GM12878 (cell line): Measurements from ENCODE around the gene PLXND1. TPM values are rescaled to one million over a fixed set of nuclear protein-coding genes. Genes with fewer than 3 reads are reported as not detected.

Source experiments
- ATAC-seq: fragments of 200-7000 bp; cut with Tn5 transposase; 3 replicates; pipeline ENCODE4 v1.9.1; 2020; ENCODE audit warnings: mild to moderate bottlenecking, moderate library complexity
- BruUV-seq: library from RNA; stranded (reverse); fragments of 400-500 nt; replicated peaks from 2 replicates; lab custom pipeline; 2021; lab: Mats Ljungman, UMichigan
- CTCF ChIA-PET: fragments of 300-600 bp; sonication (Branson Sonifier 250); formaldehyde crosslinking; extraction: SDS; loops from one replicate; lab custom pipeline; 2021; ENCODE audit warnings: inconsistent platforms; lab: Yijun Ruan, JAX
- POLR2A ChIA-PET: fragments of 350-600 bp; formaldehyde crosslinking; extraction: SDS; loops from one replicate; lab custom pipeline; 2021; ENCODE audit warnings: inconsistent platforms; lab: Charles Lee
- RAD21 ChIA-PET: fragments of 300-600 bp; sonication (Branson Sonifier 250); formaldehyde crosslinking; loops from one replicate; lab custom pipeline; 2023; ENCODE audit warnings: antibody characterized with exemption; ENCODE audit not compliant: unreplicated experiment; lab: Charles Lee
- SMC1A ChIA-PET: fragments of 300-600 bp; sonication (Branson Sonifier 250); formaldehyde crosslinking; loops from one replicate; lab custom pipeline; 2023; ENCODE audit not compliant: unreplicated experiment, uncharacterized antibody; lab: Charles Lee
- DNase-seq: peaks from one replicate; pipeline ENCODE4 v3.0.0-alpha.2; 2011; ENCODE audit warnings: low read depth, low spot score
- FAIRE-seq: peaks from 3 replicates; lab custom pipeline; 2011; peaks lifted over from hg19 to GRCh38; lab: Jason Lieb, UNC
- H2AFZ ChIP-seq: 2 replicates; pipeline ENCODE4 v1.6.0; 2011; ENCODE audit warnings: low read depth, low read length, control low read depth; ENCODE audit not compliant: control insufficient read depth
- H3K27ac ChIP-seq: 2 replicates; pipeline ENCODE4 v1.5.1; 2011; ENCODE audit warnings: control low read depth; ENCODE audit not compliant: control insufficient read depth, insufficient read depth
- H3K27me3 ChIP-seq, 2 experiments: replicated peaks in 1 of 2; 2 replicates each; pipeline versions ENCODE4 v1.6.0 to v1.6.1; 2011; ENCODE audit warnings: low read length in 1 of 2; ENCODE audit not compliant: control insufficient read depth in 2 of 2, insufficient read depth in 2 of 2
- H3K36me3 ChIP-seq, 2 experiments: 2 replicates each; pipeline ENCODE4 v1.5.1; 2011; ENCODE audit warnings: low read length in 1 of 2; ENCODE audit not compliant: control insufficient read depth in 2 of 2, insufficient read depth in 2 of 2
- H3K4me1 ChIP-seq: 2 replicates; pipeline ENCODE4 v1.6.1; 2011; ENCODE audit warnings: mild to moderate bottlenecking, low read length, moderate library complexity, mixed read lengths; ENCODE audit not compliant: control insufficient read depth, insufficient read depth
- H3K4me2 ChIP-seq: 2 replicates; pipeline ENCODE4 v1.6.0; 2011; ENCODE audit warnings: control low read depth; ENCODE audit not compliant: control insufficient read depth, insufficient read depth
- H3K4me3 ChIP-seq: fragments of 200-600 bp; sonication (generic); 2 replicates; pipeline ENCODE4 v1.5.1; 2016
- H3K79me2 ChIP-seq: 2 replicates; pipeline ENCODE4 v1.6.0; 2011; ENCODE audit warnings: low read length; ENCODE audit not compliant: control insufficient read depth, insufficient read depth
- H3K9ac ChIP-seq: 2 replicates; pipeline ENCODE4 v1.8.0; 2011; ENCODE audit warnings: low read length, control low read depth, mixed read lengths; ENCODE audit not compliant: control insufficient read depth, insufficient read depth
- H3K9me3 ChIP-seq: replicated peaks from 3 replicates; pipeline ENCODE4 v1.5.1; 2011; ENCODE audit warnings: mild to moderate bottlenecking, low read length; ENCODE audit not compliant: control insufficient read depth, insufficient read depth
- H4K20me1 ChIP-seq: 2 replicates; pipeline ENCODE4 v1.6.0; 2011; ENCODE audit not compliant: control insufficient read depth, insufficient read depth
- CREM ChIP-seq: IDR thresholded peaks from 2 replicates; pipeline ENCODE4 v1.6.1; 2014; ENCODE audit warnings: antibody characterized with exemption, low read depth
- ELK1 ChIP-seq: IDR thresholded peaks from 2 replicates; pipeline ENCODE4 v1.6.1; 2012; ENCODE audit warnings: low read depth, low read length, improper control_type of control experiment
- FOS ChIP-seq: IDR thresholded peaks from 3 replicates; pipeline ENCODE4 v1.6.1; 2011; ENCODE audit warnings: borderline replicate concordance; ENCODE audit not compliant: insufficient read length; ENCODE audit errors: extremely low read depth
- FOXK2 ChIP-seq: fragments of 450-650 bp; IDR thresholded peaks from 2 replicates; pipeline ENCODE4 v1.6.1; 2017; ENCODE audit warnings: mild to moderate bottlenecking, moderate library complexity
- HDGF ChIP-seq: fragments of 450-650 bp; IDR thresholded peaks from 2 replicates; pipeline ENCODE4 v1.6.1; 2016; ENCODE audit warnings: antibody characterized with exemption
- IKZF2 ChIP-seq, 2 experiments: fragments of 450-650 bp; IDR thresholded peaks; 2 replicates each; pipeline ENCODE4 v1.6.1; 2017; ENCODE audit warnings: mild to moderate bottlenecking in 2 of 2, moderate library complexity in 2 of 2
- MEF2A ChIP-seq: IDR thresholded peaks from 2 replicates; pipeline ENCODE4 v1.6.1; 2011; ENCODE audit warnings: low read depth, mild to moderate bottlenecking, low read length, moderate library complexity; ENCODE audit not compliant: insufficient read depth
- NFYB ChIP-seq: IDR thresholded peaks from 2 replicates; pipeline ENCODE4 v1.6.1; 2011; ENCODE audit warnings: low read depth, mild to moderate bottlenecking, low read length, improper control_type of control experiment, moderate library complexity; ENCODE audit not compliant: insufficient read depth
- POLR2AphosphoS2 ChIP-seq: IDR thresholded peaks from 2 replicates; pipeline ENCODE4 v1.6.1; 2011; ENCODE audit warnings: low read depth, mild to moderate bottlenecking, low read length, improper control_type of control experiment, moderate library complexity
- RAD51 ChIP-seq: fragments of 450-650 bp; IDR thresholded peaks from 2 replicates; pipeline ENCODE4 v1.6.1; 2016; ENCODE audit warnings: moderate library complexity, mild to moderate bottlenecking, inconsistent platforms
- RUNX3 ChIP-seq: IDR thresholded peaks from 2 replicates; pipeline ENCODE4 v1.6.1; 2012; ENCODE audit warnings: low read length, inconsistent platforms
- SKIL ChIP-seq: fragments of 450-650 bp; IDR thresholded peaks from 2 replicates; pipeline ENCODE4 v1.6.1; 2017; ENCODE audit warnings: mild to moderate bottlenecking, low read depth, inconsistent platforms; ENCODE audit not compliant: poor library complexity, severe bottlenecking
- SP1 ChIP-seq: IDR thresholded peaks from one replicate; pipeline ENCODE4 v1.6.1; 2011; ENCODE audit warnings: low read depth, low read length
- SREBF1 ChIP-seq: IDR thresholded peaks from 2 replicates; pipeline ENCODE4 v1.6.1; 2012; ENCODE audit warnings: mild to moderate bottlenecking, low read length
- ZBTB11 ChIP-seq: fragments of 450-650 bp; formaldehyde crosslinking; IDR thresholded peaks from 2 replicates; pipeline ENCODE4 v1.5.0; 2022; ENCODE audit warnings: mild to moderate bottlenecking, missing genetic modification characterization
- ZNF622 ChIP-seq: fragments of 450-650 bp; IDR thresholded peaks from 2 replicates; pipeline ENCODE4 v1.6.1; 2017; ENCODE audit warnings: mild to moderate bottlenecking, inconsistent platforms
- WGBS: methylation state at CpG from one replicate; pipeline ENCODE4 v1.1.6; 2016; ENCODE audit warnings: low lambda C conversion rate; ENCODE audit not compliant: insufficient replicate concordance, insufficient coverage; ENCODE audit errors: missing lambda C conversion rate; 5-methylcytosine and 5-hydroxymethylcytosine counted together
- in situ Hi-C: fragments of 300-500 bp; cut with MboI; formaldehyde crosslinking; loops from 9 replicates; pipeline ENCODE4 v1.14.3; 2018; ENCODE audit warnings: mixed read lengths
- intact Hi-C: fragments of 100-400 bp; cut with micrococcal nuclease; formaldehyde crosslinking; loops from one replicate; pipeline ENCODE4 v1.14.2; 2022; ENCODE audit not compliant: unreplicated experiment
- polyA plus RNA-seq, 11 experiments: library from polyadenylated mRNA; depleted of rRNA in 4 of 11; unstranded in 6 of 11; stranded (reverse) in 5 of 11; fragments of >200 nt; fragmentation: Nextera tagmentation in 4 of 11; fragmentation: Illumina TruSeq in 1 of 11; extraction: Ambion mirVana in 4 of 11; extraction: Trizol in 1 of 11; gene quantifications; 1 replicate in 1 of 11; 2 replicates in 10 of 11; pipeline versions ENCODE4 v1.2.1 to v1.2.3, GENCODE V29; 2011 to 2016; ENCODE audit warnings: inconsistent platforms in 2 of 11, missing spikeins in 2 of 11, low read depth in 1 of 11
- total RNA-seq, 4 experiments: library from RNA; depleted of rRNA in 3 of 4; stranded (reverse); fragments of >200 nt in 3 of 4; fragmentation: Illumina TruSeq in 1 of 4; extraction: Trizol in 1 of 4; gene quantifications; 2 replicates each; pipeline versions ENCODE4 v1.2.1 to v1.2.3, GENCODE V29; 2013 to 2021
- TF ChIP-seq, protein P1 (sequence below): fragments of 150-350 bp; IDR thresholded peaks from 2 replicates; pipeline ENCODE4 v1.6.1; 2014; ENCODE audit warnings: mild to moderate bottlenecking, low read depth, low read length

Gene PLXND1
- total and polyA plus RNA-seq, 10 of the 15 experiments (the other 5 are each of a cell fraction or from before 2014, with no cell fraction given), result 0.01 to 2.3 (median 0.72) TPM; not detected in 7

DNA sequence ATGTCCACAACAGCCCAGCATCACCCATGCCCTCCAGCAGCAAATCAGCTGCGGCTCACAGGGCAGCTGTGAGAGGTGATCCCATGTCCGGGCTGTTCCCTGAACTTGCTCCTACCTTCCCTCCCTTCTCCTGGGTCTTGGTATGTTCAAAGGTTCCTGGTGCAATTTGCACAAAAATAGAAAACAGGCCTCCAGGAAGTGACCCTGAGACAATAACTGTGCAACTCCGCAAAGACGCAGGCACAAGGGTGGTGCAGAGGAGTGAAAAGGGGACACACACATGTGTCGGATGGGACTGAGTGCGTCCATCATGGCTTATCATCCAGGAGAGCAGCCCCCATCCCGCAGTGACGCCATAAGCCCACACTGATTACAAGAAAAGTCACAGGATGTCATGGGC lies 16.3 kb downstream of the PLXND1 start:
- Histone ChIP-seq H3K79me2 (no peaks in the 10 kb centered on the region), H3K27me3 (no peaks in the 10 kb centered on the region; a peak in 1 of 4 replicates), H3K4me3 (no peak overlapping the region), H3K36me3 (no peaks in the 10 kb centered on the region), H3K4me1 (peaks cover 4% of the 10 kb centered on the region), H2AFZ (no peak overlapping the region), H3K9me3 (no peaks in the 10 kb centered on the region), H3K4me2 (no peak overlapping the region), H3K9ac (no peak overlapping the region), H4K20me1 (no peaks in the 10 kb centered on the region), H3K27ac (no peak overlapping the region)
- ChIA-PET CTCF (interaction anchor here (0.7 kb wide), 1 partner anchor 207 kb away, joined by 3 read pairs; no protein-coding TSS in a partner anchor), SMC1A (no interaction called here), RAD21 (no interaction called here), POLR2A (no interaction called here)
- ATAC-seq (no peak), FAIRE-seq (no peak), DNase-seq (no peak)
- intact Hi-C loops (no loop called here), in situ Hi-C loops (no loop called here)
- no TSS peak for BruUV-seq
- WGBS, result 32% methylated on average over 8 of the region's 8 CpGs
- TF ChIP-seq, protein P1, sequence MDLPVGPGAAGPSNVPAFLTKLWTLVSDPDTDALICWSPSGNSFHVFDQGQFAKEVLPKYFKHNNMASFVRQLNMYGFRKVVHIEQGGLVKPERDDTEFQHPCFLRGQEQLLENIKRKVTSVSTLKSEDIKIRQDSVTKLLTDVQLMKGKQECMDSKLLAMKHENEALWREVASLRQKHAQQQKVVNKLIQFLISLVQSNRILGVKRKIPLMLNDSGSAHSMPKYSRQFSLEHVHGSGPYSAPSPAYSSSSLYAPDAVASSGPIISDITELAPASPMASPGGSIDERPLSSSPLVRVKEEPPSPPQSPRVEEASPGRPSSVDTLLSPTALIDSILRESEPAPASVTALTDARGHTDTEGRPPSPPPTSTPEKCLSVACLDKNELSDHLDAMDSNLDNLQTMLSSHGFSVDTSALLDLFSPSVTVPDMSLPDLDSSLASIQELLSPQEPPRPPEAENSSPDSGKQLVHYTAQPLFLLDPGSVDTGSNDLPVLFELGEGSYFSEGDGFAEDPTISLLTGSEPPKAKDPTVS, result no peak
- TF ChIP-seq RUNX3 (no peak), SP1 (no peak), ZBTB11 (CRISPR knock-in tag) (no peak), SKIL (no peak), MEF2A (no peak), NFYB (no peak), ELK1 (no peak), RAD51 (no peak), IKZF2 (IDR thresholded peaks at IDR 0.05) (no peak), SREBF1 (no peak), CREM (no peak), FOS (no peak), FOXK2 (no peak), ZNF622 (no peak), POLR2AphosphoS2 (no peak), HDGF (no peak)
